WTC11 (cell line): Measurements from ENCODE around the gene DSG3.

ENCODE experiments used
- ATF1 ChIP-seq: sonication (generic); formaldehyde crosslinking; IDR thresholded peaks from 2 replicates; pipeline ENCODE4 v1.8.1; 2023; ENCODE audit warnings: mild to moderate bottlenecking, moderate library complexity, missing genetic modification reagents
- ELF4 ChIP-seq: sonication (generic); formaldehyde crosslinking; IDR thresholded peaks from 2 replicates; pipeline ENCODE4 v1.8.1; 2022; ENCODE audit warnings: low read depth, mild to moderate bottlenecking, moderate library complexity, missing genetic modification reagents
- ZNF138 ChIP-seq: sonication (generic); formaldehyde crosslinking; conservative IDR thresholded peaks from 2 replicates; pipeline ENCODE4 v1.8.1; 2022; ENCODE audit warnings: mild to moderate bottlenecking, moderate library complexity, missing genetic modification reagents
- TF ChIP-seq, protein P1 (sequence below): sonication (generic); formaldehyde crosslinking; IDR thresholded peaks from 2 replicates; pipeline ENCODE4 v1.8.1; 2022; ENCODE audit warnings: low read depth, missing genetic modification reagents, borderline replicate concordance
- TF ChIP-seq, protein P2 (sequence below): sonication (generic); formaldehyde crosslinking; IDR thresholded peaks from 2 replicates; pipeline ENCODE4 v1.8.0; 2022; ENCODE audit warnings: mild to moderate bottlenecking, missing genetic modification reagents
- TF ChIP-seq, protein P3 (sequence below): sonication (generic); formaldehyde crosslinking; IDR thresholded peaks from 2 replicates; pipeline ENCODE4 v1.8.0; 2023; ENCODE audit warnings: mild to moderate bottlenecking, missing genetic modification reagents
- TF ChIP-seq, protein P4 (sequence below): sonication (generic); formaldehyde crosslinking; IDR thresholded peaks from 2 replicates; pipeline ENCODE4 v1.8.1; 2023; ENCODE audit warnings: mild to moderate bottlenecking, missing genetic modification reagents, borderline replicate concordance
- TF ChIP-seq, protein P5 (sequence below): fragments of 200-600 bp; IDR thresholded peaks from 2 replicates; pipeline ENCODE4 v1.8.0; 2022; ENCODE audit warnings: antibody characterized with exemption
- TF ChIP-seq, protein P6 (sequence below): sonication (generic); formaldehyde crosslinking; IDR thresholded peaks from 2 replicates; pipeline ENCODE4 v1.8.1; 2022; ENCODE audit warnings: missing genetic modification reagents, borderline replicate concordance

DNA sequence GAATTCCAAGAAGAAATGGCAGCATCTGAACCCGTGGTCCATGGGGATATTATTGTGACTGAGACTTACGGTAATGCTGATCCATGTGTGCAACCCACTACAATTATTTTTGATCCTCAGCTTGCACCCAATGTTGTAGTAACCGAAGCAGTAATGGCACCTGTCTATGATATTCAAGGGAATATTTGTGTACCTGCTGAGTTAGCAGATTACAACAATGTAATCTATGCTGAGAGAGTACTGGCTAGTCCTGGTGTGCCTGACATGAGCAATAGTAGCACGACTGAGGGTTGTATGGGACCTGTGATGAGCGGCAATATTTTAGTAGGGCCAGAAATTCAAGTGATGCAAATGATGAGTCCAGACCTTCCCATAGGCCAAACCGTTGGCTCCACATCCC is 34.4 kb upstream of the DSG3 start:
- TF ChIP-seq ELF4 (no peak), ZNF138 (CRISPR knock-in tag) (no peak), ATF1 (CRISPR knock-in tag) (no peak)
- TF ChIP-seq, protein P1, sequence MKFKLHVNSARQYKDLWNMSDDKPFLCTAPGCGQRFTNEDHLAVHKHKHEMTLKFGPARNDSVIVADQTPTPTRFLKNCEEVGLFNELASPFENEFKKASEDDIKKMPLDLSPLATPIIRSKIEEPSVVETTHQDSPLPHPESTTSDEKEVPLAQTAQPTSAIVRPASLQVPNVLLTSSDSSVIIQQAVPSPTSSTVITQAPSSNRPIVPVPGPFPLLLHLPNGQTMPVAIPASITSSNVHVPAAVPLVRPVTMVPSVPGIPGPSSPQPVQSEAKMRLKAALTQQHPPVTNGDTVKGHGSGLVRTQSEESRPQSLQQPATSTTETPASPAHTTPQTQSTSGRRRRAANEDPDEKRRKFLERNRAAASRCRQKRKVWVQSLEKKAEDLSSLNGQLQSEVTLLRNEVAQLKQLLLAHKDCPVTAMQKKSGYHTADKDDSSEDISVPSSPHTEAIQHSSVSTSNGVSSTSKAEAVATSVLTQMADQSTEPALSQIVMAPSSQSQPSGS (CRISPR knock-in tag): no peak
- TF ChIP-seq, protein P2, sequence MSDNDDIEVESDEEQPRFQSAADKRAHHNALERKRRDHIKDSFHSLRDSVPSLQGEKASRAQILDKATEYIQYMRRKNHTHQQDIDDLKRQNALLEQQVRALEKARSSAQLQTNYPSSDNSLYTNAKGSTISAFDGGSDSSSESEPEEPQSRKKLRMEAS (CRISPR knock-in tag): no peak
- TF ChIP-seq, protein P3, sequence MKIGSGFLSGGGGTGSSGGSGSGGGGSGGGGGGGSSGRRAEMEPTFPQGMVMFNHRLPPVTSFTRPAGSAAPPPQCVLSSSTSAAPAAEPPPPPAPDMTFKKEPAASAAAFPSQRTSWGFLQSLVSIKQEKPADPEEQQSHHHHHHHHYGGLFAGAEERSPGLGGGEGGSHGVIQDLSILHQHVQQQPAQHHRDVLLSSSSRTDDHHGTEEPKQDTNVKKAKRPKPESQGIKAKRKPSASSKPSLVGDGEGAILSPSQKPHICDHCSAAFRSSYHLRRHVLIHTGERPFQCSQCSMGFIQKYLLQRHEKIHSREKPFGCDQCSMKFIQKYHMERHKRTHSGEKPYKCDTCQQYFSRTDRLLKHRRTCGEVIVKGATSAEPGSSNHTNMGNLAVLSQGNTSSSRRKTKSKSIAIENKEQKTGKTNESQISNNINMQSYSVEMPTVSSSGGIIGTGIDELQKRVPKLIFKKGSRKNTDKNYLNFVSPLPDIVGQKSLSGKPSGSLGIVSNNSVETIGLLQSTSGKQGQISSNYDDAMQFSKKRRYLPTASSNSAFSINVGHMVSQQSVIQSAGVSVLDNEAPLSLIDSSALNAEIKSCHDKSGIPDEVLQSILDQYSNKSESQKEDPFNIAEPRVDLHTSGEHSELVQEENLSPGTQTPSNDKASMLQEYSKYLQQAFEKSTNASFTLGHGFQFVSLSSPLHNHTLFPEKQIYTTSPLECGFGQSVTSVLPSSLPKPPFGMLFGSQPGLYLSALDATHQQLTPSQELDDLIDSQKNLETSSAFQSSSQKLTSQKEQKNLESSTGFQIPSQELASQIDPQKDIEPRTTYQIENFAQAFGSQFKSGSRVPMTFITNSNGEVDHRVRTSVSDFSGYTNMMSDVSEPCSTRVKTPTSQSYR (CRISPR knock-in tag): no peak
- TF ChIP-seq, protein P4, sequence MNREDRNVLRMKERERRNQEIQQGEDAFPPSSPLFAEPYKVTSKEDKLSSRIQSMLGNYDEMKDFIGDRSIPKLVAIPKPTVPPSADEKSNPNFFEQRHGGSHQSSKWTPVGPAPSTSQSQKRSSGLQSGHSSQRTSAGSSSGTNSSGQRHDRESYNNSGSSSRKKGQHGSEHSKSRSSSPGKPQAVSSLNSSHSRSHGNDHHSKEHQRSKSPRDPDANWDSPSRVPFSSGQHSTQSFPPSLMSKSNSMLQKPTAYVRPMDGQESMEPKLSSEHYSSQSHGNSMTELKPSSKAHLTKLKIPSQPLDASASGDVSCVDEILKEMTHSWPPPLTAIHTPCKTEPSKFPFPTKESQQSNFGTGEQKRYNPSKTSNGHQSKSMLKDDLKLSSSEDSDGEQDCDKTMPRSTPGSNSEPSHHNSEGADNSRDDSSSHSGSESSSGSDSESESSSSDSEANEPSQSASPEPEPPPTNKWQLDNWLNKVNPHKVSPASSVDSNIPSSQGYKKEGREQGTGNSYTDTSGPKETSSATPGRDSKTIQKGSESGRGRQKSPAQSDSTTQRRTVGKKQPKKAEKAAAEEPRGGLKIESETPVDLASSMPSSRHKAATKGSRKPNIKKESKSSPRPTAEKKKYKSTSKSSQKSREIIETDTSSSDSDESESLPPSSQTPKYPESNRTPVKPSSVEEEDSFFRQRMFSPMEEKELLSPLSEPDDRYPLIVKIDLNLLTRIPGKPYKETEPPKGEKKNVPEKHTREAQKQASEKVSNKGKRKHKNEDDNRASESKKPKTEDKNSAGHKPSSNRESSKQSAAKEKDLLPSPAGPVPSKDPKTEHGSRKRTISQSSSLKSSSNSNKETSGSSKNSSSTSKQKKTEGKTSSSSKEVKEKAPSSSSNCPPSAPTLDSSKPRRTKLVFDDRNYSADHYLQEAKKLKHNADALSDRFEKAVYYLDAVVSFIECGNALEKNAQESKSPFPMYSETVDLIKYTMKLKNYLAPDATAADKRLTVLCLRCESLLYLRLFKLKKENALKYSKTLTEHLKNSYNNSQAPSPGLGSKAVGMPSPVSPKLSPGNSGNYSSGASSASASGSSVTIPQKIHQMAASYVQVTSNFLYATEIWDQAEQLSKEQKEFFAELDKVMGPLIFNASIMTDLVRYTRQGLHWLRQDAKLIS (CRISPR knock-in tag): no peak
- TF ChIP-seq, protein P5, sequence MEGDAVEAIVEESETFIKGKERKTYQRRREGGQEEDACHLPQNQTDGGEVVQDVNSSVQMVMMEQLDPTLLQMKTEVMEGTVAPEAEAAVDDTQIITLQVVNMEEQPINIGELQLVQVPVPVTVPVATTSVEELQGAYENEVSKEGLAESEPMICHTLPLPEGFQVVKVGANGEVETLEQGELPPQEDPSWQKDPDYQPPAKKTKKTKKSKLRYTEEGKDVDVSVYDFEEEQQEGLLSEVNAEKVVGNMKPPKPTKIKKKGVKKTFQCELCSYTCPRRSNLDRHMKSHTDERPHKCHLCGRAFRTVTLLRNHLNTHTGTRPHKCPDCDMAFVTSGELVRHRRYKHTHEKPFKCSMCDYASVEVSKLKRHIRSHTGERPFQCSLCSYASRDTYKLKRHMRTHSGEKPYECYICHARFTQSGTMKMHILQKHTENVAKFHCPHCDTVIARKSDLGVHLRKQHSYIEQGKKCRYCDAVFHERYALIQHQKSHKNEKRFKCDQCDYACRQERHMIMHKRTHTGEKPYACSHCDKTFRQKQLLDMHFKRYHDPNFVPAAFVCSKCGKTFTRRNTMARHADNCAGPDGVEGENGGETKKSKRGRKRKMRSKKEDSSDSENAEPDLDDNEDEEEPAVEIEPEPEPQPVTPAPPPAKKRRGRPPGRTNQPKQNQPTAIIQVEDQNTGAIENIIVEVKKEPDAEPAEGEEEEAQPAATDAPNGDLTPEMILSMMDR: no peak
- TF ChIP-seq, protein P6, sequence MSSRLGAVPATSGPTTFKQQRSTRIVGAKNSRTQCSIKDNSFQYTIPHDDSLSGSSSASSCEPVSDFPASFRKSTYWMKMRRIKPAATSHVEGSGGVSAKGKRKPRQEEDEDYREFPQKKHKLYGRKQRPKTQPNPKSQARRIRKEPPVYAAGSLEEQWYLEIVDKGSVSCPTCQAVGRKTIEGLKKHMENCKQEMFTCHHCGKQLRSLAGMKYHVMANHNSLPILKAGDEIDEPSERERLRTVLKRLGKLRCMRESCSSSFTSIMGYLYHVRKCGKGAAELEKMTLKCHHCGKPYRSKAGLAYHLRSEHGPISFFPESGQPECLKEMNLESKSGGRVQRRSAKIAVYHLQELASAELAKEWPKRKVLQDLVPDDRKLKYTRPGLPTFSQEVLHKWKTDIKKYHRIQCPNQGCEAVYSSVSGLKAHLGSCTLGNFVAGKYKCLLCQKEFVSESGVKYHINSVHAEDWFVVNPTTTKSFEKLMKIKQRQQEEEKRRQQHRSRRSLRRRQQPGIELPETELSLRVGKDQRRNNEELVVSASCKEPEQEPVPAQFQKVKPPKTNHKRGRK (CRISPR knock-in tag): no peak
